Mesothelial cell of epicardium (in vitro differentiated cells): ENCODE data around the gene HAND1. TPM values are rescaled to one million over a fixed set of nuclear protein-coding genes. Genes with fewer than 3 reads are reported as not detected.
A peak's percentile ranks its signal among the peaks of the same experiment; 100 is the strongest.

Experiments used
- DNase-seq, 2 experiments: peaks; one replicate each; pipeline ENCODE4 v3.0.0; 2021; ENCODE audit warnings: low spot score in 2 of 2; ENCODE audit not compliant: unreplicated experiment in 2 of 2
- H3K27ac Mint-ChIP-seq: 2 replicates; pipeline ENCODE4 v1.8.0; 2021; ENCODE audit warnings: mixed read lengths
- H3K27me3 Mint-ChIP-seq: 2 replicates; pipeline ENCODE4 v1.8.0; 2021; ENCODE audit warnings: low read depth, mixed read lengths
- H3K36me3 Mint-ChIP-seq: 2 replicates; pipeline ENCODE4 v1.8.0; 2021; ENCODE audit warnings: mixed read lengths
- H3K4me1 Mint-ChIP-seq: 2 replicates; pipeline ENCODE4 v1.8.0; 2021; ENCODE audit warnings: mixed read lengths
- H3K4me3 Mint-ChIP-seq: 2 replicates; pipeline ENCODE4 v1.8.0; 2021; ENCODE audit warnings: mild to moderate bottlenecking, moderate library complexity, mixed read lengths
- H3K9me3 Mint-ChIP-seq: 2 replicates; pipeline ENCODE4 v1.8.0; 2021; ENCODE audit warnings: mixed read lengths
- total RNA-seq: library from RNA; stranded (reverse); gene quantifications from 3 replicates; pipeline ENCODE4 v1.2.1, GENCODE V29; 2021
- TF ChIP-seq, protein P1 (sequence below): fragments of 200-600 bp; sonication (generic); IDR thresholded peaks from one replicate; pipeline ENCODE4 v1.5.0; 2021; ENCODE audit warnings: antibody characterized with exemption; ENCODE audit not compliant: unreplicated experiment

Gene HAND1
- total RNA-seq, 1 donor from 2014 or later: 16.9 TPM

DNA sequence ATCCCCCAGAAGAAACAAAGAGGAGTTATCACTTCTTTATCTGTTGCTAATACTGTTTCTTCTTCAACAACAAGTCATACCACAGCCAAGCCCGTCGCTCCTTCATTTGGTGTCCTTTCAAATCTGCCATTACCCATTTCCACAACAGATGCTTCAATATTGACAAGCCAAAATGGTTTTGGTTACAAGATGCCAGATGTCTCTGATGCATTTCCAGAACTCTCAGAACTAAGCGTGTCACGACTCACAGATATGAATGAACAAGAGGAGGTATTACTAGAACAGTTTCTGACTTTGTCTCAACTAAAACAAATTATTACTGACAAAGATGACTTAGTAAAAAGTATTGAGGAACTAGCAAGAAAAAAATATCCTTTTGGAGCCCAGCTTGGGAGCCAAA, 16.0 kb upstream of the HAND1 start:
- Mint-ChIP-seq H3K9me3 (no peaks in the 10 kb centered on the region), H3K4me1 (peaks cover 4% of the 10 kb centered on the region), H3K36me3 (no peaks in the 10 kb centered on the region), H3K4me3 (no peak overlapping the region), H3K27me3 (peaks cover 5% of the 10 kb centered on the region), H3K27ac (no peak overlapping the region)
- TF ChIP-seq, protein P1, sequence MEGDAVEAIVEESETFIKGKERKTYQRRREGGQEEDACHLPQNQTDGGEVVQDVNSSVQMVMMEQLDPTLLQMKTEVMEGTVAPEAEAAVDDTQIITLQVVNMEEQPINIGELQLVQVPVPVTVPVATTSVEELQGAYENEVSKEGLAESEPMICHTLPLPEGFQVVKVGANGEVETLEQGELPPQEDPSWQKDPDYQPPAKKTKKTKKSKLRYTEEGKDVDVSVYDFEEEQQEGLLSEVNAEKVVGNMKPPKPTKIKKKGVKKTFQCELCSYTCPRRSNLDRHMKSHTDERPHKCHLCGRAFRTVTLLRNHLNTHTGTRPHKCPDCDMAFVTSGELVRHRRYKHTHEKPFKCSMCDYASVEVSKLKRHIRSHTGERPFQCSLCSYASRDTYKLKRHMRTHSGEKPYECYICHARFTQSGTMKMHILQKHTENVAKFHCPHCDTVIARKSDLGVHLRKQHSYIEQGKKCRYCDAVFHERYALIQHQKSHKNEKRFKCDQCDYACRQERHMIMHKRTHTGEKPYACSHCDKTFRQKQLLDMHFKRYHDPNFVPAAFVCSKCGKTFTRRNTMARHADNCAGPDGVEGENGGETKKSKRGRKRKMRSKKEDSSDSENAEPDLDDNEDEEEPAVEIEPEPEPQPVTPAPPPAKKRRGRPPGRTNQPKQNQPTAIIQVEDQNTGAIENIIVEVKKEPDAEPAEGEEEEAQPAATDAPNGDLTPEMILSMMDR: no peak
- DNase-seq: no peak

DNA sequence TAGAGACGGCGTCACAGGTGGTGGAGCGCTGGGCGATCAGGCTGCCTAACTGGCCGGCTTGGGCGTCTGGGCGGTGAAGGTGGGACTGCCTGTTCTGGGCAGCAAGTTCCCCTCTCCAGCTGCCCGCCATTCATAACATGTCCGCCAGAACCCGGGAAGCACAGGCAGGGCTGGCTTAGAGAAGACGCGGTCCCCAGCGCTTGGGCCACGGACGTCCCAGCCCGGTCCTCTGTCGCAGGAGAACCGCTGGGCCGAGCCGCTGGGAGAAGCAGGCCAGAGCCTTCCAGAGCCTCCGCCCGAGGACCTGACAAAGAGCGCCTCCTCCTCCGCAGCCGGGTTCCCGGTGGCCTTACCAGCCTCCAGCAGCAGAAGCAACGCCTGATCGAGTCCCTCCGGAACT, 15.2 kb upstream of the HAND1 start:
- no peak overlapping the region for H3K4me3 Mint-ChIP-seq

DNA sequence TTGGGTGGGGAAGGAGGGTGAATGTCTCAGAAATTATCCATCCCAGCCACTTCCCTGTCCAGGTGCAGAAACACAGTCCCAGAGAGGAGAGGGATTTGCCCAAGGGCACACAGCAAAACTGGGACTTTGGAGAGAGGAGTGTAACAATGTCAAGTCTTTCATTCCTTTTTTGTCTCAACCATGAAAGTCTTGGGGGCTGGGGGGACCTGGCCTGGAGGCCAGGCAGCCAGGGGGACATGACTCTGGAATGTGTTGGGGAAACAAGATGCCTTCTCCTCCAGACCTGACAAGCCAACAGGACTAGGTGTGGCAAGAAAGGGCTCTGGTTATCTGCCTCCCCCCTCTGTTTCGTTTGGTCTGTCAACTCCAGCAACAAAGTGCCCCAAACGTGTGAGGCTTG, 13.9 kb upstream of the HAND1 start:
- H3K27ac Mint-ChIP-seq: no peak overlapping the region
- peaks cover 15% of the 10 kb centered on the region for H3K4me1 Mint-ChIP-seq
- H3K36me3 Mint-ChIP-seq: no peaks in the 10 kb centered on the region
- no peak for DNase-seq
- no peak overlapping the region for H3K4me3 Mint-ChIP-seq
- no peaks in the 10 kb centered on the region for H3K9me3 Mint-ChIP-seq
- TF ChIP-seq, protein P1: no peak
- peaks cover 5% of the 10 kb centered on the region for H3K27me3 Mint-ChIP-seq

More for the DNA sequence above, 15.2 kb upstream of the HAND1 start:
- no peak for DNase-seq
- Mint-ChIP-seq H3K27me3 (peaks cover 5% of the 10 kb centered on the region), H3K9me3 (no peaks in the 10 kb centered on the region), H3K27ac (no peak overlapping the region), H3K4me1 (peaks cover 7% of the 10 kb centered on the region), H3K36me3 (no peaks in the 10 kb centered on the region)
- TF ChIP-seq, protein P1: no peak

DNA sequence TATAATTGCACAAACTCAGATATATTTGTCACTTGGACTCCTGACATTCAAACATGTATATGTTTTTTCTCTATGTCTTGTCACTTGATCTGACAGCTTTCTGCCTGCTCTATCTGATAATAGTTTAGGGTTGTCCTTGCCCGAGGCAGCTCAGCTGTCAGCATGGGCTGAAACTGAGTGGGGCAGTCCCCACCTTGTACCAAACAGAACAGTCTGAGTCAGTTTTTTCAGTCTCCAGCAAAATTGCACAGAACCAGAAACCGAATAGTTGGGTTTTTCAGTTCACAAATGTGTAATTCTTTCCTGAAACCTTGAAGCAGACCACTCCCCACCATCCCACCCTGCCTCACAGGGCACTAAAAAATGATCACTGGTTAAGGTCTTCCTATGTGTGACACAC, 9.5 kb upstream of the HAND1 start:
- H3K27ac Mint-ChIP-seq: peak overlapping the region; percentile 91
- H3K4me3 Mint-ChIP-seq: no peak overlapping the region
- H3K4me1 Mint-ChIP-seq: peaks cover 59% of the 10 kb centered on the region
- H3K27me3 Mint-ChIP-seq: peaks cover 34% of the 10 kb centered on the region
- no peaks in the 10 kb centered on the region for H3K9me3 Mint-ChIP-seq
- TF ChIP-seq, protein P1: no peak
- H3K36me3 Mint-ChIP-seq: no peaks in the 10 kb centered on the region
- DNase-seq: no peak

DNA sequence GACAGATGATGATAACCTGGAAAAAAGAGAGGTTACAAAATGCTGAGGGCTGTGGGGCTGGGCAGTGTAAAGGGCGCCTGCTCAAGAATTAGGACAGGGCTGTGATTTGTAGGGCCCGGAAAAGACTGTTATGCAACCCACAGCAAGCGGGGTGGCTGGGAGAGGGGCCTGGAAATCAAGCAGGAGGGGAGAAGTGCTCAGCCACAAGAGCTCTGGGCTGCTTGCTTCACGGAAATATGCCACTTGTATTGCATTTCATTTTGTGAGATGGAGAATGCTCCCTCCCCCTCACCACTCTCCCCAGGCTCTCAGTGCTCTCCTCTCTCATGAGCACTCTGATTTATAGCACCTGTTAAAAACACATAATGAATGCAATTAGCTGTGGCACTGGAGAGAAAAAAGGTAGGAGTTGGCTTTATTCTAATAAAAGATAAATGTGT, 8.4 kb upstream of the HAND1 start:
- H3K27ac Mint-ChIP-seq: peak overlapping the region; percentile 91
- no peaks in the 10 kb centered on the region for H3K9me3 Mint-ChIP-seq
- no peak overlapping the region for H3K4me3 Mint-ChIP-seq
- H3K36me3 Mint-ChIP-seq: no peaks in the 10 kb centered on the region
- peak in 1 of 2 experiments; percentile 43 for DNase-seq
- peaks cover 45% of the 10 kb centered on the region for H3K27me3 Mint-ChIP-seq
- H3K4me1 Mint-ChIP-seq: peaks cover 70% of the 10 kb centered on the region
- TF ChIP-seq, protein P1: no peak

DNA sequence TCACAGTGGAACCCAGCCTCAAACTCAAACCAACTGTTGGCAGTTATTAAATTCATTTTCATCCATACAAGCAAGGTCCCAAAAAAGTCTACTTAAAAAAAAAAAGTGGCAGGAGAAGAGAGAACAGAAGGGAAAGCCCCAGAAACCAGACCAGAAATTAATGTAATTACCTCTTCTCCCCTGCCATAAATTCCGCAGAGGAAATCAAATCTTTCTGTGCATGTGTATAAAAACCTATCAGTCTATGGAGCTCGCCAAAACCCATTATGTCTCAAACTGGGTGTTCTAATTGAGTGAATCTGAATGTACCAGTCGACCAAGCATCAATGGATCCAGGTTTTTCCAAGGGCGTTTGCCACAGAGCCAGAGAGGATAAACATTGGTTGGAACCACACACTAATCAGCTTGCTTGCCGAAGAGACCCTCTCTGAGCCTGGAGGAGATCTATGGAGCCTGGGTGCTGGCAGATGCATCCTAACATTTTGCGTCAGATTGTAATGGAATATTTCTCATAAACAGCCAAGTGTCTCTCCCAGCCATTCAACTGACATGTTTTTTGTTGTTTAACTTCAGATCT, 7.9 kb upstream of the HAND1 start:
- Mint-ChIP-seq H3K27ac (peak overlapping the region; percentile 91), H3K9me3 (no peaks in the 10 kb centered on the region), H3K4me1 (peaks cover 75% of the 10 kb centered on the region), H3K36me3 (no peaks in the 10 kb centered on the region), H3K4me3 (no peak overlapping the region), H3K27me3 (peaks cover 50% of the 10 kb centered on the region)
- TF ChIP-seq, protein P1: no peak
- DNase-seq: no peak
